Mesenchymal stem cell (in vitro differentiated cells and primary cell): Measurements from ENCODE around the gene RUNX2.

Experiments used
- DNase-seq: peaks from one replicate; pipeline ENCODE4 v3.0.0-alpha.2; 2013
- H2AFZ ChIP-seq: one replicate; pipeline ENCODE4 v1.6.1; 2013; ENCODE audit warnings: low read depth, mild to moderate bottlenecking, control low read depth, inconsistent platforms, low read length, moderate library complexity
- H2AK5ac ChIP-seq: 2 replicates; pipeline ENCODE4 v1.6.1; 2013; ENCODE audit warnings: low read length, moderate library complexity, mild to moderate bottlenecking, inconsistent platforms; ENCODE audit not compliant: severe bottlenecking
- H2BK120ac ChIP-seq: one replicate; pipeline ENCODE4 v1.6.1; 2013; ENCODE audit warnings: low read depth, mild to moderate bottlenecking, inconsistent platforms, low read length, moderate library complexity
- H2BK12ac ChIP-seq, 2 experiments: one replicate each; pipeline ENCODE4 v1.6.1; 2013; ENCODE audit warnings: inconsistent platforms in 2 of 2, low read length in 2 of 2, mild to moderate bottlenecking in 2 of 2, moderate library complexity in 2 of 2, control low read depth in 1 of 2
- H2BK15ac ChIP-seq: one replicate; pipeline ENCODE4 v1.6.1; 2013; ENCODE audit warnings: mild to moderate bottlenecking, low read depth, inconsistent platforms; ENCODE audit not compliant: poor library complexity, severe bottlenecking
- H2BK5ac ChIP-seq: 2 replicates; pipeline ENCODE4 v1.6.1; 2013; ENCODE audit warnings: low read depth, mild to moderate bottlenecking, low read length, control low read depth, inconsistent platforms; ENCODE audit not compliant: poor library complexity, severe bottlenecking
- H3K14ac ChIP-seq, 2 experiments: one replicate each; pipeline ENCODE4 v1.6.1; 2013; ENCODE audit warnings: inconsistent platforms in 2 of 2, low read length in 2 of 2, control low read depth in 1 of 2, mild to moderate bottlenecking in 1 of 2, moderate library complexity in 1 of 2
- H3K18ac ChIP-seq, 2 experiments: one replicate each; pipeline ENCODE4 v1.6.1; 2013; ENCODE audit warnings: inconsistent platforms in 2 of 2, low read length in 2 of 2, control low read depth in 1 of 2, low read depth in 1 of 2, mild to moderate bottlenecking in 1 of 2
- H3K23ac ChIP-seq, 2 experiments: one replicate each; pipeline ENCODE4 v1.6.1; 2013; ENCODE audit warnings: inconsistent platforms in 2 of 2, low read length in 2 of 2, mild to moderate bottlenecking in 2 of 2, moderate library complexity in 2 of 2, control low read depth in 1 of 2
- H3K27ac ChIP-seq: 2 replicates; pipeline ENCODE4 v1.5.1; 2013; ENCODE audit warnings: mild to moderate bottlenecking, moderate library complexity, low read length, control low read depth, inconsistent platforms; ENCODE audit not compliant: poor library complexity, severe bottlenecking
- H3K27me3 ChIP-seq, 2 experiments: 2 replicates each; pipeline versions ENCODE4 v1.6.1 to v1.7.0; 2013; ENCODE audit warnings: low read length in 2 of 2, mild to moderate bottlenecking in 2 of 2, moderate library complexity in 2 of 2, control low read depth in 1 of 2, inconsistent platforms in 1 of 2; ENCODE audit not compliant: control insufficient read depth in 1 of 2, insufficient read depth in 1 of 2
- H3K36me3 ChIP-seq, 2 experiments: 2 replicates each; pipeline versions ENCODE4 v1.6.1 to v1.7.0; 2013; ENCODE audit warnings: low read length in 2 of 2, control low read depth in 1 of 2, inconsistent platforms in 1 of 2, low read depth in 1 of 2, mild to moderate bottlenecking in 1 of 2; ENCODE audit not compliant: insufficient read depth in 2 of 2, control insufficient read depth in 1 of 2
- H3K4ac ChIP-seq, 2 experiments: one replicate each; pipeline ENCODE4 v1.6.1; 2013; ENCODE audit warnings: inconsistent platforms in 2 of 2, low read length in 2 of 2, mild to moderate bottlenecking in 2 of 2, moderate library complexity in 2 of 2, control low read depth in 1 of 2, low read depth in 1 of 2
- H3K4me1 ChIP-seq: 2 replicates; pipeline ENCODE4 v1.6.1; 2013; ENCODE audit warnings: low read depth, low read length, control low read depth; ENCODE audit not compliant: control insufficient read depth, insufficient read depth
- H3K4me2 ChIP-seq: 2 replicates; pipeline ENCODE4 v1.6.1; 2013; ENCODE audit warnings: low read length, mild to moderate bottlenecking, inconsistent platforms; ENCODE audit not compliant: poor library complexity, severe bottlenecking
- H3K4me3 ChIP-seq, 2 experiments: 2 replicates each; pipeline versions ENCODE4 v1.5.1 to v1.7.0; 2013; ENCODE audit warnings: low read length in 2 of 2, mild to moderate bottlenecking in 2 of 2, control low read depth in 1 of 2, low read depth in 1 of 2; ENCODE audit not compliant: insufficient read depth in 1 of 2
- H3K79me1 ChIP-seq: replicated peaks from 2 replicates; pipeline ENCODE4 v1.6.1; 2013; ENCODE audit warnings: mild to moderate bottlenecking, control low read depth, low read length, inconsistent platforms; ENCODE audit not compliant: poor library complexity, severe bottlenecking
- H3K9ac ChIP-seq: 2 replicates; pipeline ENCODE4 v1.7.0; 2013; ENCODE audit warnings: mild to moderate bottlenecking, low read length, moderate library complexity
- H3K9me3 ChIP-seq: 2 replicates; pipeline ENCODE4 v1.7.0; 2013; ENCODE audit warnings: mild to moderate bottlenecking, low read length; ENCODE audit not compliant: control insufficient read depth
- H4K8ac ChIP-seq: one replicate; pipeline ENCODE4 v1.6.1; 2013; ENCODE audit warnings: inconsistent platforms, mild to moderate bottlenecking, low read length, moderate library complexity
- H4K91ac ChIP-seq: one replicate; pipeline ENCODE4 v1.6.1; 2013; ENCODE audit warnings: mild to moderate bottlenecking, low read length, inconsistent platforms
- WGBS: methylation state at CpG from one replicate; pipeline ENCODE4 v1.1.7; 2013; ENCODE audit warnings: mixed read lengths; 5-methylcytosine and 5-hydroxymethylcytosine counted together

The RUNX2 gene

DNA sequence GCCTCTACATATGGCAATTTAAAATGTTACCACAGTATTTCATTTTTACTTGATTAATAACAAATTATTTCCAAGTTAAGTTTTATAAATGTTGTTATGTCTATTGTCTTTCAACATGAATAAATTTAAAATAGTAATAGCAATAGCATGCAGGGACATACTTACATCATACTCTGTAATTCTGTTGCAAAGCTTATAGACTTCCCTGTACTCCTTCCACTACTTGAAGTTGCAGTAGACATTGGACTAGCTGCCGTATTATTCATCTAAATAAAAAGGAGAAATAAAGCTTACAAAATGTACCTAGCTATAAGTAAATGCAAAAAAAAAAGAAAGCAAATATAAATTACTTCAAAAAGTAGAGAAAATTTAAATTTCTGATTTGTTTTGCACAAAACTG is 36.9 kb downstream of the RUNX2 start:
- no peak overlapping the region for H3K4me2 ChIP-seq

DNA sequence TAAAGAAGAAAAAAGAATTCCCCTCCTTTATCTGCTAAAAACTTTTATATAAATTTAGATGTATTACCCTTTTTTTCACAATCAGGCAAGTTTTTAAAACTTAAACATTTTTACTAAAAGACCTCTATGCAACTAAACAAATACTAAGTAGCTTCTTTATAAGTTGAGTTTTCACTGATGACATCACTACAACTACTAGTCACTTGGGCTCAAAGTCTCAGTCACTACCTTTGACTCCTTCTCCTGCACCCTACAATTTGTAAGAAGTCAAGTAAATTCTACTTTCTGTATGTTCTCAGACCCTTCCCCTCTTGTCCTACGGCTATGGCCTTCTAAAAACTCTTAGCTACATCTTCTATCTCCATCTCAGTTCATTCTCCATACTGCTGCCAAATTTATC is 38.4 kb downstream of the RUNX2 start:
- Histone ChIP-seq H4K91ac (no peak overlapping the region), H3K4me3 (no peak overlapping the region), H3K23ac (no peak overlapping the region), H3K9me3 (no peaks in the 10 kb centered on the region), H3K79me1 (peaks cover 8% of the 10 kb centered on the region), H2BK120ac (no peak overlapping the region), H3K4me2 (no peak overlapping the region), H2AK5ac (no peak overlapping the region), H4K8ac (no peak overlapping the region), H3K36me3 (peaks cover 0 to 3% of the 10 kb centered on the region in 2 experiments), H3K4me1 (no peaks in the 10 kb centered on the region), H2AFZ (no peak overlapping the region), H2BK12ac (no peak overlapping the region), H3K27me3 (no peaks in the 10 kb centered on the region), H2BK5ac (no peak overlapping the region), H3K4ac (no peak overlapping the region), H3K18ac (no peak overlapping the region), H3K9ac (no peak overlapping the region), H2BK15ac (no peak overlapping the region), H3K27ac (no peak overlapping the region), H3K14ac (no peak overlapping the region)
- no peak for DNase-seq
- 100% methylated on average over 1 of the region's 1 CpG for WGBS

More for the DNA sequence above, 36.9 kb downstream of the RUNX2 start:
- Histone ChIP-seq H4K91ac (no peak overlapping the region), H4K8ac (no peak overlapping the region), H2BK5ac (no peak overlapping the region), H3K4ac (no peak overlapping the region), H3K14ac (no peak overlapping the region), H3K36me3 (peaks cover 0 to 3% of the 10 kb centered on the region in 2 experiments), H3K4me1 (no peaks in the 10 kb centered on the region), H3K23ac (no peak overlapping the region), H2AK5ac (no peak overlapping the region), H3K18ac (no peak overlapping the region), H2BK15ac (no peak overlapping the region), H3K9ac (no peak overlapping the region), H2BK12ac (no peak overlapping the region), H2AFZ (no peak overlapping the region), H2BK120ac (no peak overlapping the region), H3K27ac (no peak overlapping the region), H3K4me3 (no peak overlapping the region), H3K27me3 (no peaks in the 10 kb centered on the region), H3K79me1 (peaks cover 10% of the 10 kb centered on the region), H3K9me3 (no peaks in the 10 kb centered on the region)
- WGBS = no CpG with 5 or more reads among the region's 1 CpG
- no peak for DNase-seq

DNA sequence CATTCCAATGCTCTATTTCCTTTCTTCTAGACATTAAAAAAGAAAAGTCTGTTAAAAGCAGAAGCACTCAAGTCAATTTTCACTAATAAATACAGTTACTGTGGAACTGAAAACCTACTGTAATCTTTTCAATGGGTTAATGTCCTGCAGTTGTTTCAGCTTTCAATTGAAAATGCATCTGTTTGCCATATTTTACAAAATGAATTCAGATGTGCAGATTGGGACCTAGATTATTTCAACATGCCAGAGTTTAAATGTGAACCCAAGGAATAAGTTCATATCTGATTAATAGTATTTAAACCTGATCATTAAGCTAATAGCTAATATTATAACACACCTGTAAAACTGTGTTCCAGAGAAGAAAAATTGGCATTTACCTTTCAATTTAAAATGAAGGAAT is 39.9 kb downstream of the RUNX2 start:
- H2BK5ac ChIP-seq = no peak overlapping the region
- no peak overlapping the region for H3K4me2 ChIP-seq
- H2BK12ac ChIP-seq = no peak overlapping the region
- no peak overlapping the region for H3K14ac ChIP-seq
- H2AK5ac ChIP-seq = no peak overlapping the region
- H3K4me1 ChIP-seq = no peaks in the 10 kb centered on the region
- H2BK120ac ChIP-seq = no peak overlapping the region
- no peak overlapping the region for H4K91ac ChIP-seq
- H3K4me3 ChIP-seq = no peak overlapping the region
- DNase-seq = no peak
- H3K18ac ChIP-seq = no peak overlapping the region
- H2AFZ ChIP-seq = no peak overlapping the region
- no peaks in the 10 kb centered on the region for H3K9me3 ChIP-seq
- no peak overlapping the region for H4K8ac ChIP-seq
- H3K23ac ChIP-seq = no peak overlapping the region
- H3K79me1 ChIP-seq = peaks cover 11% of the 10 kb centered on the region
- H3K9ac ChIP-seq = no peak overlapping the region
- H2BK15ac ChIP-seq = no peak overlapping the region
- H3K27me3 ChIP-seq = no peaks in the 10 kb centered on the region
- H3K4ac ChIP-seq = no peak overlapping the region
- no peak overlapping the region for H3K27ac ChIP-seq
- H3K36me3 ChIP-seq = no peaks in the 10 kb centered on the region

DNA sequence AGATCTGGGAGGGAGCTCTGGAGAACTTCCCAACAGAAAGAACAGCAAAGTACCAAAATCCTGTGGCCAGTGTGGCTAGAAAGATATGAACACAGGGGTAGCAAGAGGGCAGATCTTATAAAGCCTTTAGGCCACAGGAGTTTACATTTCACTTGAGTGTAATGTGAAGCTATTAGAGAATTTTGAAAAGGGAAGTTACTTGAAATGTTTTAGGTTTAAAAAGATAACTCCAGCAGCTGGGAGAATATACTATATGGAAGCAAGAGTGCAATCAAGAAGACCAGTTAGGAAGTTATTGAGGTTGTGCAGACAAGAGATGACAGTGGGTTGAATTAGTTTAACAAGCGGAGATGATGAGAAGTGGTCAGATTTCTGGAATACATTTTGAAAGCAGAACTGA is 41.7 kb downstream of the RUNX2 start:
- Histone ChIP-seq H4K91ac (no peak overlapping the region), H2AFZ (no peak overlapping the region), H3K9ac (no peak overlapping the region), H2BK120ac (no peak overlapping the region), H3K4me3 (no peak overlapping the region), H3K36me3 (no peaks in the 10 kb centered on the region), H2BK15ac (no peak overlapping the region), H3K4me2 (no peak overlapping the region), H3K14ac (no peak overlapping the region), H3K4me1 (no peaks in the 10 kb centered on the region), H3K23ac (no peak overlapping the region), H2BK12ac (no peak overlapping the region), H3K4ac (no peak overlapping the region), H3K27ac (no peak overlapping the region), H3K27me3 (no peaks in the 10 kb centered on the region), H4K8ac (no peak overlapping the region), H3K18ac (no peak overlapping the region), H3K79me1 (peaks cover 12% of the 10 kb centered on the region), H2BK5ac (no peak overlapping the region), H3K9me3 (no peaks in the 10 kb centered on the region), H2AK5ac (no peak overlapping the region)
- WGBS = 94% methylated on average over 1 of the region's 1 CpG
- no peak for DNase-seq
